Subcutaneous abdominal adipose tissue (tissue), 5 donors: ENCODE results near the gene SLC13A3.

Source experiments
- H3K27ac ChIP-seq: one replicate; pipeline ENCODE4 v1.7.0; 2013; ENCODE audit warnings: low read depth, mild to moderate bottlenecking, inconsistent platforms, low read length, moderate library complexity
- H3K27me3 ChIP-seq, 5 donors: one replicate each; pipeline ENCODE4 v1.7.0; 2013; ENCODE audit warnings: low read length in 5 of 5, inconsistent platforms in 1 of 5; ENCODE audit not compliant: control insufficient read depth in 5 of 5, insufficient read depth in 4 of 5
- H3K36me3 ChIP-seq, 5 donors: one replicate each; pipeline ENCODE4 v1.7.0; 2013; ENCODE audit warnings: low read length in 5 of 5; ENCODE audit not compliant: control insufficient read depth in 5 of 5, insufficient read depth in 5 of 5
- H3K4me1 ChIP-seq, 5 donors: one replicate each; pipeline ENCODE4 v1.7.0; 2013; ENCODE audit warnings: low read length in 5 of 5, mild to moderate bottlenecking in 3 of 5, moderate library complexity in 1 of 5; ENCODE audit not compliant: control insufficient read depth in 5 of 5, insufficient read depth in 5 of 5
- H3K4me3 ChIP-seq, 5 donors: one replicate each; pipeline ENCODE4 v1.7.0; 2013; ENCODE audit warnings: low read length in 5 of 5, low read depth in 1 of 5
- H3K9ac ChIP-seq, 5 donors: one replicate each; pipeline ENCODE4 v1.7.0; 2013; ENCODE audit warnings: low read length in 5 of 5, mild to moderate bottlenecking in 4 of 5, moderate library complexity in 3 of 5
- H3K9me3 ChIP-seq, 5 donors: one replicate each; pipeline ENCODE4 v1.7.0; 2013; ENCODE audit warnings: low read length in 5 of 5; ENCODE audit not compliant: control insufficient read depth in 5 of 5
- donor health status: healthy.
- donor health status: healthy.
- donor health status: healthy.
- donor health status: healthy.
- donor health status: healthy.

SLC13A3 gene

GRCh38 chr20:46573788-46574584 lies 77.3 kb downstream of the SLC13A3 start:
- Histone ChIP-seq H3K27me3 (peaks cover 0 to 5% (median 0%) of the 10 kb centered on the region in 5 donors), H3K36me3 (no peaks in the 10 kb centered on the region), H3K27ac (no peak overlapping the region), H3K9ac (no peak overlapping the region), H3K4me3 (no peak overlapping the region), H3K4me1 (peaks cover 0 to 16% (median 0%) of the 10 kb centered on the region in 5 donors), H3K9me3 (no peaks in the 10 kb centered on the region)

GRCh38 chr20:46573234-46573633 lies 78.0 kb downstream of the SLC13A3 start:
- no peak overlapping the region for H3K9ac ChIP-seq
- no peaks in the 10 kb centered on the region for H3K9me3 ChIP-seq
- H3K27me3 ChIP-seq: peaks cover 0 to 5% (median 0%) of the 10 kb centered on the region in 5 donors
- no peaks in the 10 kb centered on the region for H3K36me3 ChIP-seq
- H3K27ac ChIP-seq: no peak overlapping the region
- H3K4me3 ChIP-seq: no peak overlapping the region
- H3K4me1 ChIP-seq: peaks cover 2 to 22% (median 6%) of the 10 kb centered on the region in 5 donors

GRCh38 chr20:46572790-46573189 lies 78.5 kb downstream of the SLC13A3 start:
- H3K4me1 ChIP-seq: peaks cover 2 to 22% (median 6%) of the 10 kb centered on the region in 5 donors
- H3K27me3 ChIP-seq: peaks cover 0 to 5% (median 0%) of the 10 kb centered on the region in 5 donors
- no peaks in the 10 kb centered on the region for H3K9me3 ChIP-seq
- no peak overlapping the region for H3K9ac ChIP-seq
- no peak overlapping the region for H3K4me3 ChIP-seq
- no peak overlapping the region for H3K27ac ChIP-seq
- no peaks in the 10 kb centered on the region for H3K36me3 ChIP-seq

- Histone ChIP-seq H3K27me3 (peaks cover 0 to 5% (median 0%) of the 10 kb centered on the region in 5 donors), H3K4me1 (peaks cover 2 to 22% (median 6%) of the 10 kb centered on the region in 5 donors), H3K36me3 (no peaks in the 10 kb centered on the region), H3K9ac (no peak overlapping the region), H3K9me3 (no peaks in the 10 kb centered on the region), H3K27ac (no peak overlapping the region), H3K4me3 (no peak overlapping the region)
Observed at GRCh38 chr20:46572153-46572552, 79.1 kb downstream of the SLC13A3 start.

- Histone ChIP-seq H3K27me3 (peaks cover 0 to 5% (median 0%) of the 10 kb centered on the region in 5 donors), H3K4me1 (peaks cover 2 to 22% (median 6%) of the 10 kb centered on the region in 5 donors), H3K9me3 (no peaks in the 10 kb centered on the region), H3K9ac (no peak overlapping the region), H3K4me3 (no peak overlapping the region), H3K27ac (no peak overlapping the region), H3K36me3 (no peaks in the 10 kb centered on the region)
Observed at GRCh38 chr20:46571418-46571817, 79.8 kb downstream of the SLC13A3 start.

- no peak overlapping the region for H3K9ac ChIP-seq
- H3K4me3 ChIP-seq: no peak overlapping the region
- H3K36me3 ChIP-seq: no peaks in the 10 kb centered on the region
- H3K4me1 ChIP-seq: peaks cover 2 to 22% (median 6%) of the 10 kb centered on the region in 5 donors
- peaks cover 0 to 5% (median 0%) of the 10 kb centered on the region in 5 donors for H3K27me3 ChIP-seq
- H3K27ac ChIP-seq: no peak overlapping the region
- H3K9me3 ChIP-seq: no peaks in the 10 kb centered on the region
Observed at GRCh38 chr20:46570956-46571355, 80.3 kb downstream of the SLC13A3 start.

- no peak overlapping the region for H3K4me3 ChIP-seq
- H3K27me3 ChIP-seq: peaks cover 0 to 5% (median 0%) of the 10 kb centered on the region in 5 donors
- H3K4me1 ChIP-seq: peaks cover 2 to 22% (median 6%) of the 10 kb centered on the region in 5 donors
- no peaks in the 10 kb centered on the region for H3K9me3 ChIP-seq
- no peak overlapping the region for H3K27ac ChIP-seq
- H3K36me3 ChIP-seq: no peaks in the 10 kb centered on the region
- H3K9ac ChIP-seq: no peak overlapping the region
Observed at GRCh38 chr20:46569961-46570360, 81.3 kb downstream of the SLC13A3 start.

- Histone ChIP-seq H3K9ac (peak overlapping the region in 1 of 5 donors; percentile 38), H3K4me3 (no peak overlapping the region), H3K9me3 (no peaks in the 10 kb centered on the region), H3K27ac (no peak overlapping the region), H3K36me3 (no peaks in the 10 kb centered on the region), H3K4me1 (peaks cover 2 to 22% (median 6%) of the 10 kb centered on the region in 5 donors), H3K27me3 (peaks cover 0 to 7% (median 0%) of the 10 kb centered on the region in 5 donors)
Observed at GRCh38 chr20:46568570-46569129, 82.6 kb downstream of the SLC13A3 start.

- Histone ChIP-seq H3K9me3 (no peaks in the 10 kb centered on the region), H3K4me3 (no peak overlapping the region), H3K9ac (no peak overlapping the region), H3K27ac (no peak overlapping the region), H3K4me1 (peaks cover 8 to 20% (median 18%) of the 10 kb centered on the region in 5 donors), H3K36me3 (no peaks in the 10 kb centered on the region), H3K27me3 (peaks cover 0 to 7% (median 0%) of the 10 kb centered on the region in 5 donors)
Observed at GRCh38 chr20:46566125-46566524, 85.1 kb downstream of the SLC13A3 start.
